ENCODE data around the gene EFS.
A peak's percentile ranks its signal among the peaks of the same experiment; 100 is the strongest.

EFS gene

DNA sequence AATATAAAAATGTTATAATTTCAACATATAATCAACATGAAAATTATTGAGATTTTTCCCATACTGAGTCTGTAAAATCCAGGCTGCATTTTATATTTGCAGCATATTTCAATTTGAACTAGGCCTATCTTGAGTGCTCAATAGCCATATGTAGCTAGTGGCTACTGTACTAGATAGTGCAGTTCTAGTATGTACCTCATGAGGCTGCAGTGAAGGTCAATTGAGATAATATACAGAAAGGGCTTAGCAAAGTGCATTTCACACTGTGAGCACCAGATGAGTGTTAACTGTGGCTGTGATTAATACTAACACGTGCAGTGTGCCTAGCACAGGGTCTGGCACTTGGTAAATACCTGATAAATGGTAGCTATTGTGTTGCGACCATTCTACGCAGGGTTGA, 6.9 kb downstream of the EFS start:
- DNase-seq: no peak

DNA sequence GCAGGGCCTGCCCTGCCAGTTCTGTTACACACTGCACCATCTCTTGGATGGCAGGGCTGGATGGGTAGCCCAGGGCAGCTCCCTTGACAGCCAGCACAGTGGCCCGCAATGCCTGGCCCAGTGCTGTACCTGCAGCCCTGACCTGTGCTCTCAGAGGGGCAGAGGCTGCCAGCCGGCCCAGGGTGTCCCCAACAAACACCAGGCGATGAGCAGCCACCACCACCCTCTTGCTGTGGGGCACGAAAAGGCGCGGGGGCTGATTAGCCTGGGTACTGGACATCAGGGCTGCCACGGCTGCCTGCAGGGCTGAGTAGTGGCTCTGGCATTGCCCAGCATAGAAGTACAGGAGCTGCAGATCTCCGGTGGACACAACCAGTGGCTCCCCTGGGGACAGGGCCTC, 7.7 kb downstream of the EFS start:
- no peak for DNase-seq

DNA sequence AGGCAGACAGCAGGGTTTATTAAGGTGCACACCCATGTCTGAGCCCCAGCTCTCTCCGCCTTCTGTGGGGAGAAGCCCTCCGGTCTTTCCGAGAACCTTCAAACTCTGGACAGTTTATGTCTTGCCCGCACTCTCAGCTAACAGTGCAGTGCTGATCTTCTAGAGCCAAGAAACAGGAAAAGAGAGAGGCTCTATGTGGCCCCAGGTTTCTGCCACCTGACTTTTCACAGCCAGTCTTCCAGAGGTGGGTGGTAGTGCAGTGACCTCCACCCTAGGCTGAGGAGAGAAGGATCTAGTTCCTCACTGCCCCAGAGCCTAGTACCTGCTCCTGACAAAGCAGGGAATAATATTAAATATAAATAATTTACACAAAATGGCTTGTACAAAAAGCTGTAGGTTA, 8.3 kb downstream of the EFS start:
- DNase-seq: no peak

DNA sequence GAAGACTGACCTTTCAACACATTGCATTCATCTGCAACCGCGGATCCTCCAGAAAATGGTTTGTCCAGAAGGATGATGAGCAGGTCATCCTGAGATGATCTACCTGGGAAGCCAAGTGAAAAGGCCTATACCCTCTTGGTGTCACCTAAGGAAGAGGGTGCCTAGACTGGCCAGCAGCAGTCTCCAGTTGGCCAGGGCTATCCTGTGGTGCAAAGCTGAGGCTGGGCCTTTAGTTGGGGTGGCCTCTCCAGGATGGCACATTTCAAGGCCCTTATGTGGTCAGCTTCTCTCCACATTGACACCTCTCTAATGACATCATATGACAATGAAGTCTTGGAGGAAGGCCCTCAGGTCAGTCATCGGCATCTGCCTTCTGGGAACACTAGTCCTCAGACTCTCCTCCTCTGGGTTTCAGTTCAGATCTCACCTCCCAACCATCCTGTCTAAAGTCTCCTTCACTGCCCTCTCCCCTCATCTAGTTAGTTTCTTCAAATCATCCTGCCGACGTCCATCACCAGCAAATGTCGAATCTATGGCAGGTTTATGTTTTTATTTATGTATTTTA, 9.0 kb downstream of the EFS start:
- no peak for DNase-seq

DNA sequence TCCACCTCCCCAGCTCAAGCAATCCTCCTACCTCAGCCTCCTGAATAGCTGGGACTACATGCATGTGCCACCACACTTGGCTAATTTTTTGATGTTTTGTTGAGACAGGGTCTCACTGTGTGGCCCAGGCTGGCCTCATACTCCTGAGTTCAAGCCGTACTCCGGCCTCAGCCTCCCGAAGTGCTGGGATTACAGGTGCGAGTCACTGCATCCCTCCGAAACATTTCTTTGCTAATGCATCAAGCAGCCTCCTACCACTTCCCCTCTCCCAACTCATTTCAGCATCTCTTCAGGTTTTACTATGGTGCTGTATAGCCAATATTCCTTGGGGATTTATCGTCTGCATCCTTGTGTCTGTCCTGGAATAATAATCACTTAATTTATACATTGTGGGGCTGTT, 10.0 kb downstream of the EFS start:
- no peak for DNase-seq

DNA sequence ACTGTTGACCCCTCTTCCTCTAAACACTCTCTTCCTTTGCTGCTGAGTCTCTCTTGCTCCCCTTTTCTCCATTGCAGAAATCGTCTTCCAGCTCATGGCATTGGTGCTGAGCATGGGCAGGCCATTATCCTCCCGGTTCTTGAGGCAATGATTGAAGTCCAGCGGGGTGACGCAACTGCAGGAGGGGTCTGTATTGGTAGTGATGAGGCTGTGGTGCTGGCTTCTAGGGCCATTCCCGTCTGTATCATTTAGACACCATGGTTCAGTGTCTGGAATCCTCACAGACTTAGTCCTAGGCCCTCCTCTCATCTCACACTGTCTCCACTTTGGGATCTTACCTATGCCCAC, 11.6 kb downstream of the EFS start:
- no peak for DNase-seq

DNA sequence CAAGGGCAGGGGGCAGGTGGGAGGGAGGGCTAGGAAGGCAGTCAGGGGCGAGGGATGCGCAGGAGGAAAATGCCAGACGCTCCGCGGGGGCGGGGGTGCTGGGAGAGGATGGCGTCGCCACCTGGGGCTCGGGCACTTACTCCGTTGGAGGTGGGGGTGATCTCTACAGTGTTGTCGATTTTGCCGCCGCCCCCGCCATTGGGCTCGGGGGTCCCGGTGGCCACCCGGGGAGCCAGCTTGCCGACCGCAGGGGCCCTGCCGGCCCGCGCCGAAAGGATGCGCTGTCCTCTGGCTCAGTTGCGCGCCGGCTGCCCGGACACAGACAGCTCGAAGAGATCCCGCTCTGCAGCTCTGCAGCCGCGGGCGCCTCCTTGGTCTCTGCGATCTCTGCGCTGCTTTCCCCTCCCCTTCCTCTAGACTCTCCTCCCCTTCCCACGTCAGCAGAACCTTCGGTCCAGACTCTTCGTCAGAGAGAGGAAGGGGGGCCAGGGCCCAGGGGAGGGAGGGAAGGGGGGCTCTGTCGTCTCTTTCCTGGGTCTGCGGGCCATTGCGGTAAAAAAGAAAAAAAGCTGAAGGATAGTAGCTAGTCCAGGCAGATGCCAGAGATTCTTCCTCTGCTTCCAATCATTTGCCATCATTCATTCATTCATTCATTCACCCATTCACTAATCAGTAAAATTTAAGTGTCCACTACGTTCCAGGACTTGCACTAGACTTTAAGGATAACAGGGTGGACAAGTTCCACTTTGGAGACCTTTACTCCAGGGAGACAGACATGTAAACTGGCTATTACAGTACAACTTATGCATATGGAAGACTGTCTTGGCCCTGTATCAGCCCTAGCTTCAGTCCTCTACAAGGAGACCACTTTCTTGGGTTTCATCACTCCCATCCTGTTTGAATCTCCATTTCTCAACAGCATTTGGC, 12.2 kb downstream of the EFS start, which contains the start of gene SLC22A17:
TSS of gene SLC22A17 (minus strand) at position 382 of the 927 bp plus-strand sequence.
- peak in 13 of 14 donors; percentile 35 to 91 (median 80) for DNase-seq

DNA sequence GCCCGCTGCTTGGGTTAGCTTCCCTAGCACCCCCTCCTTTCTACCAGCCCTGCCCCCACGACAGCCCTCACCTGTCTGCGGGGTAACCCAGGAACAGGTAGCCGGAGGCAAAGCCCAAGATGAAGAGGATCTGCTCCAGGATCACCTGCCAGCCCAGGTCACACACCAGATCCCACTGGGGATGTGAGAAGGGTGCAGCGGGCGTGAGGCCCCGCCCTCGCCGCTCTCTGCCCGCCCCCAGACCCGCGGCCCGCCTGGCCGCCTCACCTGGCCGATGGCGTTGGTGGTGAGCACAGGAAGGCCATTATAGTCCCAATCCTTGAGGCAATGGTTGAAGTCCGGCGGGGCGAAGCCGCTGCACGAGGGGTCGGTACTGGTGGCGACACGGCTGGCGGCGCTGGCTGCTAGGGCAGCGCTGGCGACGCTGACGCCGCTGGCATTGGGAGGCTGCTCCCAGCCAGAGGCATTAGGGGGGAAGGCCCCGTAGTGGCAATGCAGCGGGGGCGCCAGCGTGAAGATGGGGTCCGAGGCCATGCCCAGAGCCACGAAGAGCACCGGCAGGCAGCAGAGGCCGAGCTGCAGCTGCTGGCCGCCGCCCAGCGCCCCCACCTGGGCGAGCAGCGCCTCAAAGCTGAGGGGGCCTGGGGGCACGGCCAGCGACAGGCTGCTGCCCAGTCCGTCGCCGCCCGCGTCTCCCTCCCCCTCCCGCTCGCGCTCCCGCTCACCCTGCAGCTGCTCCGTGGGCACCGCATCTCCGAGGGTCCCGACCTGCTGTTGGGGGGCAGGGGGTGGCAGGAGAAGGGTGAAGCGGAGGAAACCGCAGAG, 13.1 kb downstream of the EFS start:
- DNase-seq: peak in 4 of 14 donors; percentile 57 to 74 (median 62)

DNA sequence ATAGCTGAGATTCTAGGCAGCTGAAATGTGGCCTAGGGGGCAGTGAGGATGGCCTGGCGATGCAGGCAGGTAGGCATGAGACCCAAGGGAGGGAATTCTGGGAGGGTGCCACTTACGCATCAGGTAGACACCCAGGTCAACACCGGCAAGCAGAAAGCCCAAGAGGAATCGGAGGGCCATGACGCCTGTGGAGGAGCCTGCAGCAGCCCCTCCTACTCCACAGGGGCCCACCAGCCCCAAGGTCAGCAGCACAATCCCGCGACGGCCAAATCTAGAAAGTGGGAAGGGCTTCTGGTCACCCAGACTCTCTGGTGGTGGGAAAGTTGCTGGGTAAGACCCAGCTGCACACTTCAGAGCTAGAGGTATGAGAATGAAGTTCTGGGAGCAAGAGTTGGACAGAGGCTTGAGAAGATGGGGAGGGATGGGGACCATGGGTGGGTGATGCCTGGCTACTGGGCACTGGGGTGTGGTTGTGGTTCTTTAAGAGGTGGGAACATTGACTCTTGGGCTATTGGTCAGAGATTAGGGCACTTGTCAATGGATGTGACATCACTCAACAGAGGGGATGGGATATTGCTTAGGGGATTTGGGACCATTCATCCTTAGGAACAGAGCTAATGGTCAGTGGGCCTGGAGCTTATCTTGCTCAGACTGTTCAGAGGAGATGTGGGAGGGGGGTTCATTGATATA, 15.7 kb downstream of the EFS start:
- no peak for DNase-seq

DNA sequence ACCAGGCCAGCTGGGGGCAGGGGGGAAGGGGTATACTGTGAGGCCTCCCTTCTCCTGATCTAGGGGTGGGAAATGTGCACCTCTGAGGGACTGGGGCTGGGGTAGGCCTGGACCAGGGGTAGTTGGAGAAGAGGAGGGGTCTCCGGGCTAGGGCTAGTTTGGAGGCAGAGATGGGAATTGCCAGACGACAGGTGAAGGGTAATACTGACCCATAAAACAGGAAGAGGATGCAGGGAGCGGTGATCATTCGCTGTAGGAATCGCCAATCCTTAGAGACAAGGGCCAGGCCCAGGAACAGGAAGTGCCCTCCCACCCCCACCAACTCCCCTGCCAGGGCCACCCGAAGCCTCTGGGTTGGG, 16.7 kb downstream of the EFS start:
- no peak for DNase-seq

DNA sequence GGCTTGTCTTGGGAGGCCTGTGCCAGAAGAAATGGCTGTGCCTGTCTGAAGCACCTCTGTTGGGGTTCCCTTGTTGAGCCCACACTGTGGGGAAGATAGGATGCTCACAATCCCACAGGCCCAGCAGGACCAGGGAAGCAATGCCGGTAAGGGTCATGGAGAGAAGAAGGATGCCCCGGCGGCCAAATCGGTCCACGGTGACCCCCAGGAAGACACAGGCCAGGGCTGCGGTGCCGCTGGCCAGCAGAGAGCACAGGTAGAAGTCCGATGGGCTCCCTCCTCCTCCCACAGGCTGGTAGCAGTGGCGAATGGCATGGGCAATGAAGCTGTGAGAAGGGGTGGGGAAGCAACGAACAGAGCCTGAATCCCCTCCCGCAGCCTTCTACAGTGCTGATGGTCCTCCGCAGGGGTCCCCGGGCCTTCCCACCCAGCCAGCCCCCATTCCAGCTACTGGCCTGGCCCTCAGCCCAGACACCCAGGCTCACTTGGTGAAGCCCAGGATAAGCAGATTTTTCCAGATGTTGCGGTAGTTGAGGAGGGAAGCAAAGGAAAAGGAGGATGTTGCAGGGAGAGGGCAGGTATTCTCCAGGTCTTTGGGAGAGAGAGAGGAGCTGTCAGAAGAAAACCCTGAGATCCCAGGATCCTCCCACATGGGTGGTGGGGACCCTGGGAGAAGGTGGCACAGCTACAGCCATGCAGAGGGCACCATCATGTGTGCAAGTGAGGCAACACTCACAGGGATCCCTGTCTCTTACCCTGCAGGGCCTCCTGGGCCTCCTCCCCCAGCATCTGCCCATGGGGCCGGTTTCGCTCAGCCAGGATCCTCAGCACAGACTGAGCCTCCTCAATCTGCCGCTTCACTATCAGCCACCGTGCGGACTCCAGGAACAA, 17.3 kb downstream of the EFS start:
- DNase-seq: no peak

DNA sequence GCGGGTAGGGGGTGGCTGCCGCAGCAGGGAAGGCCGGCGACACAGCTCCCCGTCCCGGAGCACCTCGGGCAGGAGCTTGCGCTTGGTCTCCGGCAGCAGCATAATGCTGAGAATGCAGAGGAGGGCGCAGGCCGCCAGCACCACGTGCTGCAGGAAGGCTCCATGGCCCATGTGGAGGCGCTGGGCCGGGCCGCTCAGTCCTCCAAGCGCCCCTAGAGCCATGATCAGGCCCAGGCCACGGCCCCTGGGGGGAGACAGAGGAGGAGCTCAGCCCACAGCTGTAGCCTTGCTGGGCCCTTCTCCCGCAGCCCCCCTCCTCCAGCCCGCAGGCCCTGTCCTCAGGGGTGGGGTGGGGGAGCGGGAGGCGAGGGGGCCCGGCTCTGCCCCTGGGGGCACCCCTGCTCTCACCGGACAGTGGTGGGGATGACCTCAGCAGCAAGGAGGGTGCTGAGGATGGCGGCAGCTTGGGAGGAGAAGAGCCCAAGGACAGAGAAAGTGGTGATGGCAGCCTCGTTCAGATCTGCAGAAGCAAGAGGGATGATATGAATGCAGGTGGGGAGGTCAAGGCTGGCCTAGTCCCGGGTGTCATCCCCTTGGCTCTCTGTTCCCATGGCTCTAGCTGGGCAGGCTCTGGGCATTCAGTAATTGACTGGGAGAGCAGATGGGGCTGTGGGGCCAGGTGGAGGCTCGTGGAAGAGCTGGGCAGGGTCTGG, 18.1 kb downstream of the EFS start:
- DNase-seq: no peak

DNA sequence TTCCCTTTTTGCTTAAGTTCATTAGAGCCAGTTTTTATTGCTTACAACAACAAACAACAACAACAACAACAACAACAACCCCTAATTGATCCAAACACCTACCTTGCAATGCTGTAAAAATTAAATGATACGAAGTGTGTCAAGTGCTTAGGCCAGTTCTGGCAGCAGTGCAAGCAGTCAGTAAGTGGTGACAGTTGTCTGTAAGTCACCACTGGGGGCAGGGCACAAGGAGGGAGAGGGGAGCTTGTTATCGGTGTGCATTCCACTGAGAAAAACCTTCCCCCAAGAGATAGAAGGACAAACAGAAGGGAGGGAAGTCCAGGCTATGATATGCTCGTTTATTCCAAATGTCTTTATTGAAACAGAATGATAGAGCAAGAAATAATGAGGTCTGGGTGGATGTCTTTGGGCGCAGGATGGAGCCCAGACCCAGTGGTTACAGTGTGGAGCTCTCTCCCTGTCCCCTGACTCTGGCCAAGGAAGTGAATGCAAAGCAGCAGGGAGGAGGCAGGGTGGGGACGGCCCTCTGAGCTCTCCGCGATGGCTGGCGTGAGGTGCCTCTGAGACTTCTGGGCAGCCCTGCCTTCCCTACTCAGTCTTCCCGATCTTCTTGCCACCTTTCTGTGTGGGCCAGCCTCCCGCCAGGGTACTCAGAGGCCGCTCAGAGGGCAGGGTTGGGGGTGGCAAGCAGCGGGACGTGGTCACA, 18.8 kb downstream of the EFS start:
- DNase-seq: no peak

DNA sequence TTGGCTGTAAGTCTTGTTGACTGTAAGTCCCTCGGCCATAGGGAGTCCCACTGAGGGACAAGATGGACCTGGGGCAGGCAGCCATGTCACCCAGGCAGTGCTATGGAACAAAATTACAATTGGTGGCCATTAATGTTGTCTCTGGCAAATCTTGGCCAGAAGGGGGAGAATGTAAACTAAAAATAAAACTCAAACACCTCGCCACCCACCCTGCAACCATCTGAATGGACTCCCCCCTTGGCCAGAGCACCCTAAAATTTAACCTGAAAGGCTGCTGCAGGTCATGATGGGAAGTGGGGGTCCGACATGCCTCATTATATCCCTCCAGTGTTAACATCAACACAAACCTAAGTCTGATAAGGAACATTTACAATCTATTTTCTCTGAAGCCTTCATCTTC, 20.5 kb downstream of the EFS start:
- DNase-seq: no peak

DNA sequence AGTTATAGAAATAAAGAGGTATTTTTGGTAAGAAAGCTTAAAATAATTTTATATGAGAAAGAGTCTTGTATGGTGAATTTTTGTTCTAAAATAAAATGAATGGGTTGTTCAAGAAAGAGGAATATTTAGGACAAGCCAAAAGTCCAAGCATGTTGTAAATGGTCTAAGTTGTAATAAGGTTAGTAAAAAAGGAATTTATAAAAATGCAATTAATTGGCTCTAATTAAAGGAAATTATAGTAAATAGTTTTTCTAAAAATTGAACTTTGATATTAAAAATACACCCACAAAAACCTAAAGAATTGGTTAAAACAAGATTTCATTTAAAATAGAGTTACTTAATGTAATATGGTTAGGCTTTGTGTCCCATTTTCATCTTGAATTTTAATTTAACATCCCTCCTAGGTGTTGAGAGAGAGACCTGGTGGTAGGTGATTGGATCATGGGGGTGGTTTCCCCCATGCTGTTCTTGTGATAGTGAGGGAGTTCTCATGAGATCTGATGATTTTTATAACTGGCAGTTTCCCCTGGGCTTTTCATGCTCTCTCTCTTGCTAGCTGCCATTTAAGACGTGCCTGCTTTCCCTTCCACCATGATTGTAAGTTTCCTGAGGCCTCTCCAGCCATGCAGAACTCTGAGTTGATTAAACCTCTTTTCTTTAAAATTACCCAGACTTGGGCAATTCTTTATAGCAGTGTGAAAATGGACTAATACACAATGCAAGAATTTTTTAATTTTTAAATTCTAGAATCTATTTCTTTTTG, 25.3 kb downstream of the EFS start:
- DNase-seq: no peak

DNA sequence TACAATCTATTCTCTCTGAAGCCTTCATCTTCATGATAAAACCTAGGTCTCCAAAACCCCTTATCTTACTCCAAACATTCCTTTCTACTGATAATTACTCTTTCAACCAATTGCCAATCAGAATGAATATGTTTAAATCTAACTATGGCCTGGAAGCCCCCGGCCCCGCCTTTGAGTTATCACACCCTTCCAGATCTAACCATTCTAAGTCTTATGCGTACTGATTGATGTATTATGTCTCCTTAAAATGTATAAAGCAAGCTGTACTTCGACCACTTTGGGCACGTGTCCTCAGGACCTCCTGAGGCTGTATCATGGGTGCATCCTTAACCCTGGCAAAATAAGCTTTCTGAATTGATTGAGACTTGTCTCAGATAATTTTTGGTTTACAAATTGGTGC, 29.3 kb downstream of the EFS start:
- no peak for DNase-seq

DNA sequence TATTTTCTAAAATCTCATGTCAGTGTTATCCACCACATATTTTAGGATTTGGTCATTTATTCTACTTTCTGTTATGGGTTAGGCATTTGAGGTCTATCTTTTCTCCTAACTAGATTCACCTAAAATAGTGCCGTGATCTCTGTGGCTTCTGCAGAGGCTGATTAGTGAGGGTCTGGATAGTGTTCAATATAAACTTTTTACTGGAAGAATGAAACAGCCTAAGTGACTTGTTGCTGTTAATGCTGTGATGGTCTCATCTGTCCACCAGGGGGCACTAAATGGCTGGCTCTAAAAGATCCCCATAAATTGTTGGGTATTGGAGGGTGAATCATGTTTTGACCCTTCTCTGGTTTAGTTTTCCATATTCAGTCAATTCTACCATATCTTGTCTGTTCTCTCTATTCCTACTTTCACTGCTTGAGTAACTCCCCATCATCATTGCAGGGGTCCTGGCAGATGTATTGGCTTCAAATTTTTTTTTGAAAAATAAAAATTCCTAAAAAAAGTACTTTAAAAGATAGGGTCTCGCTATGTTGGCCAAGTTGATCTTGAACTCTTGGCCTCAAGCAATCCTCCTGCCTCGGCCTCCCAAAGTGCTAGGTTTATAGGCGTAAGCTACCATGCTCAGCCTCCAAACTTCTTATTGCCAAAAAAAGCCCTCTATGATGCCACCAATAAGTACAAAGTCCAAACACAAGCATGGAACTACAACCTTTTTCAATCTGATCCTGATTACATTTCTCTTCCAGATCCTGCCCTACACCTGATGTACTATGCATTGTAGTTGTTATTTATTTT, 36.8 kb downstream of the EFS start:
- DNase-seq: peak in 8 of 14 donors; percentile 19 to 61 (median 44)

DNA sequence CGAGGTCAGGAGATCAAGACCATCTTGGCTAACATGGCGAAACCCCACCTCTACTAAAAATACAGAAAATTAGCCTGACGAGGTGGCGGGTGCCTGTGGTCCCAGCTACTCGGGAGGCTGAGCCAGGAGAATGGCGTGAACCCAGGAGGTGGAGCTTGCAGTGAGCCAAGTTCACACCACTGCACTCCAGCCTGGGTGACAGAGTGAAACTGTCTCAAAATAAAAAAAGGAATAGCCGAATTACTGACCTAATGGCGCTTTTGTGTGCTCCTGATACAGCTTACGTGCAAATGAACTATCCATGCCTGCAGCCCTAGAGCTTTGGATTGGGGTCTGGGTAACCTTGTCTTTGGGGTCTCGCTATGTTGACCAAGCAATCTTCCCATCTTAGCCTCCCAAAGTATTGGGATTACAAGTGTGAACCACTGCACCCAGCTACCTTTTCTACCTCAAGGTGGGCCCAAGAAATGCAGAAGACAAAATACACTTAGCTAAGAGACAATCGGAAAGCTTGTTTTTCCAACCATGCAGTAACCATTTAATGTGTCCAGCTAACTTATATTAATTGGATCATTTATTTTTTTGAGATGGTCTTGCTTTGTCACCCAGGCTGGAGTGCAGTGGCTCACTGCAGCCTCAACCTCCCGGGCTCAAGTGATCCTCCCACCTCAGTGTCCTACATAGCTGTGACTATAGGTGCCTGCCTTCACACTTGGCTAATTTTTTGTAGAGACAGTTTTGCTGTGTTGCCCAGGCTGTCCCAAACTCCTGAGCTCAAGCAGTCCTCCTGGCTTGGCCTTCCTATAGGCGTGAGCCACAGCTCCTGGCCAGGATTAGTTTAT, 38.3 kb downstream of the EFS start:
- no peak for DNase-seq
